Activated naive CD8-positive, alpha-beta T cell treated with anti-CD3 and anti-CD28 coated beads, Interleukin-2, amount 50 U/mL, for 16 hours (primary cell): Measurements from ENCODE around the gene CFAP99.

Source experiments
- DNase-seq: peaks from one replicate; pipeline ENCODE4 v3.0.0-alpha.2; 2020; ENCODE audit warnings: low read depth, low spot score

The CFAP99 gene

DNA sequence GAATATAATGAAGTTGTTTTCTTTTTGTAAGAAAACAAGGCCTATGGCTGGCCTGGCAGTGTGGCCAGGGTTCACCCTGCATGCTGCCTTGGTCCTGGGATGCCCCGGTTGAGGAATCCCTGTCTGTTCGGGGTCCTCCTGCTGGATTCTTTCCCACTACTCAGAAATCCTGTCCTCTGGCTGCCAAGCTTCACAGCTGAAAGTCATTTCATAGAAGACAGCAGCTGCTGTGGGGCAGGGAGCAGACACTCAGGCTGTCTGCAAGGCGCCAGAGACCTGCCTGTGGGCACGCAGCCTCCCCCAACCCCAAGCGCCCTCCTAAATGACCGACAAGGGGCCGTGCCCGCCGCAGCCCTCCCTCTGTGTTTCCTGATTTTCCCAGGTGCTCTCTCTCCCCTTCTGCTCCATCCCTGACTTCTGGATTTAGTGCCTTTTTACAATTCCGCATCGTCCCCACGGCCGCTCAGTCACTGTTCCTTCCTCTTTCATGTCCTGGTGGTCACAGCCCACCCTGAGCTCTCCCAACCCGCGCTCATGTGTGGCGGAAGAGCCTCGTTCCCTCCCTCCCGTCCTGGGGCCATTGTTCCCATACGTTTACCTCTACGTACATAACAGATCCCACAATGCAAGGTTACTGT, 27.9 kb upstream of the CFAP99 start:
- DNase-seq = no peak

DNA sequence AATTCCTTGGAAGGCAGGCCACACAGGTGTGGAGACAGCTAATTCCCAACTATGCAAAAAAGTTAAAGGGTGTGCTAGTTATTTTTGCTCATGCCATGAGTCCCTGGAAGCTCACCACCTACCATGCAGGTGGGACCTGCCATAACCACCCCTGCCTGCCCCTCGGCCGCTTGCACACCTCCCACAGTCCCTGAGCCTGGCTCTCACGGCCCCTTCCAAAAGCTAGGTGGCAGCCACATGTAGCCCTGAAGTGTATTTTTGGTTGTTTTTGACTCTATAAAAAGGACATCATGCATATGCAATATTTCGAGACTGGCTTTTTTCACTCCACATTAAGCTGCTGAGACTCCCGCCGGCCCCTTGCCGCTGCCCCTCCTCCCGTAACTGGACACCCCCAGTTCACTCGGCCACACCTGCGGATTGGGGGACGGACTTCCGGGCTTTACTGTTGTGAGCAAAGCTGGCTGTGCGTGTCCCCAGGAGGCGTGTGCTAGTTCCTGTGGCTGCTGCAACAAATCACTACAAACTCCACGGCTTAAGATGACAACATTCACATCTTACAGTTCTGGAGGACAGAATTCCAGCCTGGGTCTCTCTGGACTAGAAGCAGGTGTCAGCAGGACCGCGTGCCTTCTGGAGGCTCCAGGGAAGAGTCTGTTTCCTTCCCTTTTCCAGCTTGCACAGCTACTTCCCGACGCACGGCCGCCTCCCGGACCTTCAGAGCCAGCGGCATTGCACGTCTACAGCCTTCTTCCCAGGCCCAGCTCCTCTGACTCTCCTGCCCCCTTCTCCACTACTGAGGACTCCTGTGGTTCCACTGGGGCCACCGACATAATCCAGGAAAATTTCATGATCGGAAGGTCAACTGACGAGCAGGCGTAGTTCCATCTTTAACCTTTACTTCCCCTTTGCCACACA, 25.1 kb upstream of the CFAP99 start:
- DNase-seq = no peak

DNA sequence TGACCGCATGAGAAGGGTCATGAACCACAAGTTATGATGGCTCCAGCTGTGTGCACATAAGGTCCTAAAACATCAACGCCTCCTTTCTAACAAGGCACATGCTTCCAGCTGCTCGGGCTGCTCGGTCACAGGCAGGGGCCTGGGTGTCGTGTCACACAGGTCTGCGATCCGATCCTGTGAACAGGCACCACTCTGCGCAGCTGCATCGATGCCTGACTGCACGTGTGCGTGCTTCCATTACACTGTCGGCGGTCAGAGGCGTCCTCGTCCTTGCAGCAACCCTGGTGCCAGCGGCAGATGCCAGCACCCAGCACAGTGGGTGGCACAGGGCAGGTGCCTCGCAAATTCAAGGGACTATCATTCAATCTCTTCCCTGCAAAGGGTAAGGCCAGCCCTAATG, 24.2 kb upstream of the CFAP99 start:
- DNase-seq = no peak

DNA sequence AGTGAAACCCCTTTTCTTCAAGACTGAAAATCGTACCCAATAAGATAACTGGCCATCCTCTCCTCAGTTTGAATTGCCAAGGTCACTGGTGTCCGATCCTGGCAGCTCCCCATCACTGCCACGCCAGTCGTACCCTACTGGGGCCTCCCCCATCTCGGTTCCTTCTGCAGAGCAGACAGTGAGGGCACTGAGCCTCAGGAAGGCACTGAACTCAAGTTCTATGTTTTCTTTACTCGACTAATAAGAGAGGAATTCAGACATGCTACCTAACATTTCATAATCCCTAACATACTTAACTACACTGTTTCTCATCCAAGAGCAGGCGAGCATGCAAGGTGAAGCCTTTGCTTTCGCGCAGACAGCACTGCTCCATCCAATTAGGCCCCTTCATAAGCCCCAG, 23.7 kb upstream of the CFAP99 start:
- no peak for DNase-seq

DNA sequence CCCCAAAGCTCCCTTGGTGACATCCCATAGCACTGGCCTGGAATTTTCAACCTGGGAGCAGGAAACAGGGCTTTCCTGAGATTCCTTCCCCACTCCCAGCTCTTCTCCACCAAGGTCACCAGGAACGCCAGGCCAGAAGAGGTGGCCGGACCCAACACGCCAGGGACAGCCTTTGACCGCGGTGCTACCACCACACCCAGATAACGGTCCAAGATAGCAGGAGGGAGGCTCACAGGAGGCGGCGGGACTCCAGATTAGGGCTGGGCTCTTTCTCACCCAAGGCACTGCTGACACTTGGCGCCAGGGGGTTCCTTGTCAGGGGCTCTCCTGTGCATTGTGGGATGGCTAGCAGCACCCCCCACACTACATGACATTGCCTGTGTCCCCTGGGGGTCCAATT, 23.2 kb upstream of the CFAP99 start:
- DNase-seq = no peak

DNA sequence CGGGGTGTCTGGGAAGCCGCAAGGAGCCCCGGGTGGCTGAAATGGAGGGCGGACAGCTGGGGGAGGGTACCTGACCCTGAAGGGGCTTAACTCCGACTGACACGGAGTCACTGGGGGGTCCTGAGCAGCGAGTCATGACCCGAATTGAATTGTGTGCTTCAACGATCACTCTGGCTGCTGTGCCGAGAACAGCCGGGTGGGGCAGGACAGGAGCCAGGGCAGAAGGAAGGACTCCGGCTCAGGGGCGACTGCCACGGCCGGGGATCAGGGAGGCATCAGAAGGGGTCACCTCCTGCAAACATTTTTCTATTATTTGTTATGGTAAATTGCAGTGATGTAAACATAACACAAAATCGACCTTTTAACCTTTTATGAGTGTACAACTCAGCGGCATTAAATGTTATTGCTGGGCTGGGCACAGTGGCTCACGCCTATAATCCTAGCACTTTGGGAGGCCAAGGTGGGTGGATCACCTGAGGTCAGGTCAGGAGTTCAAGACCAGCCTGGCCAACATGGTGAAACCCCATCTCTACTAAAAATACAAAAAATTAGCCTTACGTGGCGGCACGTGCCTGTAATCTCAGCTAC, 21.9 kb upstream of the CFAP99 start:
- no peak for DNase-seq

DNA sequence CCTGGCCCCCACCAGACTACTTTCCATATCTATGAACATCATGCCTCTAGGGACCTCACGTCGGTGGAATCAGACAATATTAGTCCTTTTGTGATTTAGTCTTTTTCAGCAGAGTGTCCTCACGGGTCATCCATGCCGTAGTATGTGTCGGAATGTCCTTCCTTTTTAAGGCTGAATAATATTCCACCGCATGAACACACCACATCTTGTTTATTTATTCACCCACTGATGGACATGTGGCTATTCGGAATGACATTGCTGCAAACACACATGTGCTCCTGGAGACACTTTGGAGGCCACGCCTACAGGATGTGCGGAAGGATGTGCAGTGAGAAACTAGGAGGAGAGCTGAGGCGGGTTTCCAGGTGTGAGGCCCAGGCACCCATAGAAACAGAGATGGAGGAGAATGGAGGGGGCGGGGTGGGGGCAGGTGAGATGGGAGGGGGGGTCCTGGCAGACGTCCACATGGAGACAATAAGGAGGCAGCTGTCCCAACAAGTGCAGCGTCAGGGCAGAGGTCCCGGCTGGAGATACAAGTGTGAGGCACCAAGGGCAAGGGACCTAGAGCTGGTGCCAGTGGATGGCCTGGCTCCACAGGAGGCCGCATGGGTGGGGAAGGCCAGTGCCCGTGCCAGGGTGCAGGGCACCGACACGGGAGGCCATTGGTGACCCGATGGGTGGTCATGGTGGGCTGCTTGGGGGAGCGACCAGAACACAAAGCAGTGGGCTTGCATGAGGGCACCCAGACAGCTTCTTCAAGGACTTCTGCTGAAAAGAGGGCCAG, 21.0 kb upstream of the CFAP99 start:
- DNase-seq = no peak

DNA sequence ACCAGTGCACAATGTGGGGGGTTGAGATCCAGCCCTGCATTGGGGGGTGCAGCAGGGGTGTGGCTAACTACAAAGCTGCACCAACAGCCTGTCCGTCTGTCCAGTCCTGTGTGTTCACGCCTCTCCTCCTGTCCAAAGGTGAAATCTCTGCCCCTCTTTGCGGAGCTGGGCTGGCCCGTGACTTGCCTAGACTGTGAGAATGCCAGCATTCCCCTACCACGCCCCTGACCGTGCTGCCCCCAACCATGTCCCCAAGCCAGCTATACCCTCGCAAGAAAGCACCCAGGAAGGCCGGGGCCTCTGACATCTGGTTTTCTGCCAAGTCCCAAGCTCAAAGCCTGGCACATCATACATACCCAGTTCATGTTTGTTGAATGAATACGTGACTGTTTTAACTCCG, 19.5 kb upstream of the CFAP99 start:
- no peak for DNase-seq

DNA sequence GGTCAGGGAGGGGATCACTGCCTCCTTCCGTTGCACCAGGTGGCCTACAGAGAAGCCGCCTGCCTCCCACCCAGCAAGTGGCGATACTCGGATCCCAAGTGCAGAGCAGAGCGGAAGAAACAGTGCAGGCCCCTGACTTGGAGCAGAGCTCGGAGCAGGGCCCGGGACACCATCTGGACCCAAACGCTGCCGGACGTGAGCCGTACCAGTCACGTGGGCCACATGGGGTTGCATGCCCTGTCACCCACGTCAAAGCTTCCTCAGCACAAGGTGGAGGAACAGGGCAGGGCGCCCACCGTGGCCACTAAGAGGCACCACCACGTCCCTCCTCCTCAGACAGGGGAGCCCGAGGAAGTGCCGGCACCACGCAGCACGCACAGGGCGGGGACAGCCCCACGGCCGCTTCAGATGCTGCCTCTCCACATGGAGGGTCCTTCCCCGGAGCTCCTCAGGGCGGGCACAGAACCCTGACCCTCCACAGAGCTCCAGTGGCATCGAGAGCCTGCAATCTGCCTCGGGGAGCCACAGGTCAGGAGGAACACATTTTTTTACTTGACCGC, 19.0 kb upstream of the CFAP99 start:
- DNase-seq = no peak

DNA sequence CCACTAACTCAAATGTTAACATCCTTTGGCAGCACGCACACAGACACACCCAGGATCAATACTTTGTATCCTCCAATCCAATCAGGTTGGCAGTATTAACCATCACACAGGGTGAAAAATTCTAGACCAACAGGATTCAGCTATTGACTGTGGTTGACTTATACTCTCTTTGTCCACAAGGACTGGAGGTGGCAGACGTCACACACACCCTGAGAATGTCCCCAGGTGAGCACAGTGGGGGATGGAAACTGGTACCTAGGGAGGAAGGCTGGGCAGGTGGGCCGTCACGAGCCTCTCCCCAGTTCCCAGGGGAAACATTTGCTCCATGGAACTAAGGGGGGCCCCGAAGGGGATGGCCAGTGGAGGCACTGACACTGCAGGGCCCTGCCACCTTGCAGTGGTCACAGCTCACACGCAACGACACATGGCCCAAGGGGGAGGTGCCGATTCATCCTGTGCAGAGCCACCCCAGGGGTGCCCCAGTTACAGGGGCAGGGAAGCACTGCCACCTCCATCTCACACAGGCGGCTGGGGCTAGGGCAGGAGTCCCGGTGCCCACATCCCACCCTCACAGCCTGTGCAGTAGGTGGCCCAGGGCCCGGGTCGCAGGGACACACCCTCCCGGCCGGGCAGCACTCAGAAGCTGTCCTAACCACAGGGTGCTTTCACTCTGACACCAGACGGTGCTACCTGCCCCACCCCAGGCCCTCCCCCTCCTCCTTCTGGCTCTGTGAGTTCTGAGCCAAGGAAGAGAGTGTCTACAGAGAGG, 17.7 kb upstream of the CFAP99 start:
- no peak for DNase-seq

DNA sequence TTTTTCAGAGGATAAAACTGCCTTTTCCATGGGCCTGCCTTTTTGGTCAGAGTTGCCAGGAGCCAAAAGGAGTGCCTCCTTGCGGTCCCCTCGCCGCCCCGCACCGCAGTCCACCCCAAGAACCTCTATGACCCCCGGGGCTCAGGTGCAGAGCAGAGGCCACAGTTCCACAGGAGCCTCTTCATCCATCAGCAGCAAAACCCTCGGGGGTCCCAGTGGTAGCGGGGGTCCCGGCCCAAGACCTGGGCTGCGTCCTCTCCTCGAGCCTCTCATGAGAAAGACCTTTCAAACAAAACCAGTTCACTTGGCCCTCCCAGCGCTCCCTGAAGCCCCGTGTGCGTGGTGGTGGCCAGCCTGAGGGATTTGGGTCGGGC, 17.2 kb upstream of the CFAP99 start:
- no peak for DNase-seq

DNA sequence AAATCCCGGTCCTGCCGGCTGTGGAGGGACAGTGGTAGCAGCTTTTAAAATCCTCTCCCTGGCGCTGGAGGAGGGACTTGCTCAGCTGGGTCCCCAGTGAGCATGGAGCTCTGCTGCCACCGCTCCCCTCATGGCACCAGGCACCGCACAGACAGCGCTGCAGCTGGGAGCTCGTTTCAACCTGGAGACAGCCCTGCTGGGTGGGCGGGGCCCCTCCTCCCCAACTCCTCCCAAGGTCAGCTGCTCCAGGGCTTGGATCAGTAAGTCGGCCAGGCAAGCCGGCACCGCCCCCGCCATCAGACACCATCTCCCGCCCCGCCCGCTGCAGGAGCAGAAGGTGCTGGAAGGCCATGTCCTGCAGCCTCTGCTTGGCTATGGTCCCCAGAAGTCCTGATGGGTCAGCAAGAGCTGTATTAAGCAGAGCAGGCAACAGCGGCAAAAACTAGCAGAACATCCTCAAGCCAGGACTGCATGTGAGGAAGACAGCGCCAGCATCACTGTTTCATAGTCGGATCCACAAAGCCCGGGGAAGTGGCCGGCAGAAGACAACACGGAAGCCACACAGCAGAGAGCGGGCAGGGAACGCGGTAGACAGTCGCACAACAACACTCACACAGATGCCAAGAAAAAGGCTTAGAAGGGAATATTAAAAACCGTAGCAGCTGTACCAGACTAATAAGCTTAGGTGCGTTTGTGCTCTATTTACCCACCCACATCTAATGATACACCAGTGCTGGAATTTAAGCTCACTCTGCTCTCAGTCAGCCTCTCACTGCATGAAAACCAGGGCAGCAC, 16.5 kb upstream of the CFAP99 start:
- DNase-seq = no peak

DNA sequence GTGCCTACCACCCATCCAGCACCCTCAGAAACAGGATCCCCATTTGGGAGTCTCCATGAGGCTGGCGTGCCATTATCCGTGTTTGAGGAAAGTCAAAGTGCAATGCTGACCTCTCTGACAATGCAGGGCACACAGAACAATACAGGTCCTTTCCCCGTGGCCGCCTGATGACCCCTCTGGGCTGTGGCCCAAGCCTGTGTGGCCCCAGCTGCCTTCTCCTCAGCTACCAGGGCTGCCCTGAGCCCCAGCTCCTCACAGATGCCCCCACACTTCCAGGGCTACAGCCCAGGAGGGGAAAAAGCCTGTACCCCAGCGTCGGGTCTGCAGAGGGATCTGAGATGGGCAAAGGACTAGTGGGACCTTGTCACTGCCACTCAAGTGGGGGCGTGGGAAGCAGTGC, 15.8 kb upstream of the CFAP99 start:
- no peak for DNase-seq

DNA sequence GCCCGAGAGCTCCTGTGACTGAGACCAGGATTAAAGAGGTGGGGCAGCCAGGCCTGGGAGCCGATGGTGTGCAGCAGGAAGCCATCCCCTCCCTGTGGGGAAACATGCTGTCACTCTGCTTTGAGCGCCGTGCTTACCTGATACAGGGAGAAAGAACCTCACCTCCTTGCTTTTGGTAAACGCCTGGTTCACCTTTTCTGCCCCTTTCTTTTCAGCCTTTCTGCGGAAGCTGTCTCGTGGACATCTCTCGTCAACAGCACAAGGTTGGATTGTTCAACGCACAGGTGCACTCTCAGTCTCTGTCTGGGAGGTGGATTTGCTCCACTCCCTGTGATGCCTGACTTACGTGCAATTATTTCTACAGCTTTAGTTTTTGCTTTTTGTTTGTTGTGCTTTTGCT, 12.3 kb upstream of the CFAP99 start:
- DNase-seq = no peak

DNA sequence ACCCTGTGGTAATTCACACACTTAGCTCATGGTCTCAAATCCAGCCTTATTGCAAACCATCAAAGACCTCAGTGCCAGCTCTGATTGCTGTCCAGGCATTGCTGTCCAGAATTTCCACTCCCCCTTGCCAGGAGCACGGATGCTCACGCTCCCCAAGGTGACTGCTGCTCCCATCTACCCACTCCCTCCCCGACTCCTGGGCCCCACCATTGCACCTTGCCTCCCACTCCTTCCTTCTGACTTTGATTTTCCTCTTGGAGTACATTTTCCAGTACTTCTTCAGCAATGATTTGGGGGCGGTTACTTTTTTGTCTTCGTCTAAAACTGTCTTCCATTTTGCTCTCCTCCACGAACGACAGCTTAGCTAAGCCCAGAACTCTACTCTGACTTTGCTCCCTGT, 11.8 kb upstream of the CFAP99 start:
- no peak for DNase-seq

DNA sequence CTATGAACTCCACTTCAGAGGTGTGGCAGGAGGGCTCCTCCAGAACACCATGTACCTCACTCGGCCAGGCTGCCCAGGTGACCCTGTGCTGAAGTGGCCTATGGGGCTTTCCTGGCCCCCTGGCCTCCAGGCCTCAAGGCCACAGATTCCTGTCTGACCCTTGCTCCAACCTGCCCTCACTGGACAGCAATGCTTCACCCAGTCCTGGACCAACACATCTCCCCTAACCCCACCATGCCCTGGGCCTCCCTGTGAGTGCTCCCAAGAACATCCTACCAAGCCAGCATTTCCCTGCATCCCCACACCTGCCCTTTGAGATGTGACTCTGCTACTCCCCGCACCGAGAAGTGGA, 10.8 kb upstream of the CFAP99 start:
- DNase-seq = no peak

DNA sequence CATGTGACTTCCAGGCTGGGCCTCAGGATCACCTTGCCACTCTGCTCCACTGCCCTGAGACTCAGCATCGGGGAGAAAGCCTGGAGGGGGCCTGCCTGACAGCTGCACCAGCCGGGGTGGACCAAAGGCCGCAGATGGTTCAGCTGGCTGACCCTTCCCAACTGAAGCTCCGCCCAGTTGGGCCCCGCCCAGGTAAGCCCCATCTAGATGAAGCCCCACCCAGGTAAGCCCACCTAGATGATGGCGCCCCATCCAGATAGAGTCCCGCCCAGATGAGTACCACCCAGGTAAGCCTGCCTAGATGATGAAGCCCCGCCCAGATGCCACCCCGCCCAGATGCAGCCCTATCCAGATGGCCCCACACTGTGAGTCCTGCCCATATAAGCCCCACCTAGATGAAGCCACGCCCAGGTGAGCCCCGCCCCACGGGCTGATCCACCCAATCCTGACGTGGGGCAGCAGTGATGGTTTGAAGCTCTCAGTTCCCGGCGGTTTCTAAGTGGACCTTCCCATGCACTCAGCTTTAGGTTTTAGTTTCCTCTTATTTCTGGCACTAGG, 10.3 kb upstream of the CFAP99 start:
- no peak for DNase-seq

DNA sequence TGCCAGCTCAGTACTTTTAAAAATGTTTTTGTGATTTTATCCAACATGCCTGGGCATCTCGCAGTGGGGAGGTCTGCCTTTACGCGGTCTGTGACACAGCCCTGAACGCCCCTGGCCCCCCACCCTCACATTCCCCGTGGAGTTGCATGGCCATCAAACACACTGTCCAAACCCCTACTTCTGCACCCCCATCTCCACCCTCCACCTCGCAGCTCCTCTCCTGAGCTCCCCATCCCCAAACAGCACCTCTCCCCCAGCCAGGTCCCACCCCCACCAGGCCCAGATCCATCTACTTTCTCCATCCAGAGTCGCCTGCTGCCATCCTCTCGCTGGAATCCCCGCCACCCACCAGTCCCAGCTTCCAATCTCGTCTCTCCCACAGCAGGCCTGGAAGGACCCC, 9.8 kb upstream of the CFAP99 start:
- no peak for DNase-seq

DNA sequence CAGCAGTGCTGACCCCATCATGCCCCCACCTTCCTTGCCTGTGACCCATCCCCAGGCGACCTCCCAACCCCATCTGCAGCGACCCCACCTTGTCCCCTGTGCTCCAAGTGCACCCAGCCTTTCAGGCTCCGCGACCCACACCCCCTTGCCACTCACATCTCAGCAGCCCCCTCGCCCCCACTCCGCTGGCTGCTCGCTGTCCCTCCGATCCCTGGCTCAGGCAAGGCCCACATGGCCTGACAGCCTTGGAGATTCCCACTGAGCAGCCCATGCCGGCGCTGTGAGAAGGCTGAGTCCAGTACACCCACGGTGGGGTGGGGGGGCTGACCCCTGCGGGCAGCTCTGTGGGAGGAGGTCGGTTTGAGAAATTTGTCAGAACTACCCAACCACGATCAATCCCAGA, 9.4 kb upstream of the CFAP99 start:
- DNase-seq = no peak
